ENCODE results near the gene CDKN2AIP. TPM values are rescaled to one million over a fixed set of nuclear protein-coding genes. Genes with fewer than 3 reads are reported as not detected.
A peak's percentile ranks its signal among the peaks of the same experiment; 100 is the strongest.

Gene CDKN2AIP
- total and polyA plus RNA-seq, 9 donors: 14.2 to 28.8 (median 19.2) TPM

- TF ChIP-seq POLR2A (IDR thresholded peaks at IDR 0.05) (no peak), EP300 (IDR thresholded peaks at IDR 0.05) (no peak)
- TF ChIP-seq, protein P1, sequence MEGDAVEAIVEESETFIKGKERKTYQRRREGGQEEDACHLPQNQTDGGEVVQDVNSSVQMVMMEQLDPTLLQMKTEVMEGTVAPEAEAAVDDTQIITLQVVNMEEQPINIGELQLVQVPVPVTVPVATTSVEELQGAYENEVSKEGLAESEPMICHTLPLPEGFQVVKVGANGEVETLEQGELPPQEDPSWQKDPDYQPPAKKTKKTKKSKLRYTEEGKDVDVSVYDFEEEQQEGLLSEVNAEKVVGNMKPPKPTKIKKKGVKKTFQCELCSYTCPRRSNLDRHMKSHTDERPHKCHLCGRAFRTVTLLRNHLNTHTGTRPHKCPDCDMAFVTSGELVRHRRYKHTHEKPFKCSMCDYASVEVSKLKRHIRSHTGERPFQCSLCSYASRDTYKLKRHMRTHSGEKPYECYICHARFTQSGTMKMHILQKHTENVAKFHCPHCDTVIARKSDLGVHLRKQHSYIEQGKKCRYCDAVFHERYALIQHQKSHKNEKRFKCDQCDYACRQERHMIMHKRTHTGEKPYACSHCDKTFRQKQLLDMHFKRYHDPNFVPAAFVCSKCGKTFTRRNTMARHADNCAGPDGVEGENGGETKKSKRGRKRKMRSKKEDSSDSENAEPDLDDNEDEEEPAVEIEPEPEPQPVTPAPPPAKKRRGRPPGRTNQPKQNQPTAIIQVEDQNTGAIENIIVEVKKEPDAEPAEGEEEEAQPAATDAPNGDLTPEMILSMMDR (IDR thresholded peaks at IDR 0.05): no peak
- H3K4me1 ChIP-seq (ENCODE audit: insufficient read depth): no peaks in the 10 kb centered on the region
- intact Hi-C loops (cut with DNase I): no loop called here
- no peaks in the 10 kb centered on the region for H3K27me3 ChIP-seq
- peak in 1 of 5 donors; percentile 7 for DNase-seq
- H3K27ac ChIP-seq: no peak overlapping the region
- no peaks in the 10 kb centered on the region for H3K36me3 ChIP-seq
- H3K4me3 ChIP-seq: no peak overlapping the region
- WGBS, 3 donors: 28 to 35% (median 30%) methylated on average over 5 of the region's 5 CpGs
- H3K9me3 ChIP-seq: no peaks in the 10 kb centered on the region
These were observed 8.6 kb upstream of the CDKN2AIP start for GRCh38 chr4:183435803-183436202.

- peak in 1 of 5 donors; percentile 10 for DNase-seq
- no peak overlapping the region for H3K4me3 ChIP-seq
- TF ChIP-seq POLR2A (IDR thresholded peaks at IDR 0.05) (no peak), EP300 (IDR thresholded peaks at IDR 0.05) (no peak)
- TF ChIP-seq, protein P1 (IDR thresholded peaks at IDR 0.05): no peak
- 62 to 72% (median 69%) methylated on average over 6 of the region's 6 CpGs for WGBS, 3 donors
- no peaks in the 10 kb centered on the region for H3K27me3 ChIP-seq
- no peaks in the 10 kb centered on the region for H3K4me1 ChIP-seq (ENCODE audit: insufficient read depth)
- intact Hi-C loops (cut with DNase I): no loop called here
- H3K9me3 ChIP-seq: no peaks in the 10 kb centered on the region
- no peak overlapping the region for H3K27ac ChIP-seq
- no peaks in the 10 kb centered on the region for H3K36me3 ChIP-seq
These were observed 8.0 kb upstream of the CDKN2AIP start for GRCh38 chr4:183436417-183436816.

DNA sequence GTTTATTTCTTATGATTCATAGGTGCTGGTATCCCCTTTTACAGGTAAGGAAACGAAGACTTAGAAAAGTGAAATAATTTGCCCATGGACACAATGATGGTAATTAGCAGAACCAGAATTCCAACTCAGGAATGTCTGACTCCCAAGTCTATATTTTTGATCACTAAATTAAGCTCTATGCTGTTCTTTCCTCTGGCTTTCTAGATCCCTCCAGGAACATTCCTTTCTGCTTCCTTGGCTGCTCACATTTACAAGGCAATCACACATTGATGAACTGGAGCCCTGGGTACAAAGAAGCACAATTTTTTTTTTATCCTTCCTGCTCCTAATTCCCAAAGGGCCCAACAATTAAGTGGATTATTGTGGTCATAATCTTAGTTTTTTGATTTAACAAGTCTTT is 7.0 kb upstream of the CDKN2AIP start:
- no peak for DNase-seq
- H3K4me3 ChIP-seq: no peak overlapping the region
- intact Hi-C loops (cut with DNase I): no loop called here
- H3K36me3 ChIP-seq: no peaks in the 10 kb centered on the region
- H3K9me3 ChIP-seq: no peaks in the 10 kb centered on the region
- H3K27me3 ChIP-seq: no peaks in the 10 kb centered on the region
- TF ChIP-seq POLR2A (IDR thresholded peaks at IDR 0.05): no peak
- TF ChIP-seq, protein P1 (IDR thresholded peaks at IDR 0.05): no peak
- WGBS, 3 donors: 92 to 95% (median 95%) methylated on average over 1 of the region's 1 CpG
- no peak overlapping the region for H3K27ac ChIP-seq
- H3K4me1 ChIP-seq (ENCODE audit: insufficient read depth): no peaks in the 10 kb centered on the region

DNA sequence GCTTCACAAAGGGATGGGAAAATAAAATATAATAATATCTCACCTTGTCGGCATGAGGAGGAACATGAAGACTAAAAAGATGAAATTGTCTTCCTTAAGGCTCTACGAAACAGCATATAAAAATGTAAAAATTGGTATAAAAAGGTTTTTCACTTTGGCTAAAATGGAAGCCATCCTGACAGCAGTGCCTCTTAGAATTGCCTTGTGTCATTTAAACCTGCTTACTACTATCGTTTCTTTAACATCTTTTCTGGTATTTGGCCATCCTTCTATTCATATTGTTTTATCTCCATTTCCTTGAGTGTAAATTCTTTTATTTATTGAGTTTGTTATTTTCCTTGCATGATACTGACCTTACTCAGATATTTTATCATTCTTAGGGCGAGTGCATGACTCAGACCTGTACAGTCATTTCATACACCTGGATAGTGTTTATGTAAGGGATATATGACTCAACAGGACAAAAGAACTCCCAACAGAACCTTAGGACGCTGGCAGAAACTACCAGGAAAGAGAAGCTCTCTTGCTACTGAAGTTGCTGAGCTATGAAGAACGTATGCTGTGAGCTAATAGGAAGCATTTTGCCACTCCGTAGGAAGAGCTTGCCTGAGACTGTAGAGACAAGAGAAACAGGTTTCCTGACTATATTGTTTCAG is 5.8 kb upstream of the CDKN2AIP start:
- H3K4me3 ChIP-seq: no peak overlapping the region
- no peaks in the 10 kb centered on the region for H3K27me3 ChIP-seq
- WGBS, 3 donors: 76 to 81% (median 77%) methylated on average over 7 of the region's 7 CpGs
- intact Hi-C loops (cut with DNase I): no loop called here
- H3K4me1 ChIP-seq (ENCODE audit: insufficient read depth): no peaks in the 10 kb centered on the region
- H3K9me3 ChIP-seq: no peaks in the 10 kb centered on the region
- no peaks in the 10 kb centered on the region for H3K36me3 ChIP-seq
- no peak for DNase-seq
- TF ChIP-seq POLR2A (IDR thresholded peaks at IDR 0.05): no peak
- TF ChIP-seq, protein P1 (IDR thresholded peaks at IDR 0.05): no peak
- no peak for TF ChIP-seq EP300 (IDR thresholded peaks at IDR 0.05)
- H3K27ac ChIP-seq: no peak overlapping the region
